ENCODE results near the gene PPIL6.

PPIL6 gene

GRCh38 chr6:109471105-109471810, 30.8 kb upstream of the PPIL6 start:
- Histone ChIP-seq H3K27me3 (replicated peaks; ENCODE audit: insufficient read depth, low read length) (no peaks in the 10 kb centered on the region), H4K20me1 (ENCODE audit: insufficient read depth, low read length) (no peaks in the 10 kb centered on the region), H3K36me3 (replicated peaks; ENCODE audit: insufficient read depth, low read length) (peaks cover 5% of the 10 kb centered on the region), H2AFZ (ENCODE audit: low read length) (no peak overlapping the region), H3K9me3 (replicated peaks; ENCODE audit: insufficient read depth, low read length) (no peaks in the 10 kb centered on the region), H3K9me2 (replicated peaks; ENCODE audit: insufficient read depth, low read length) (no peaks in the 10 kb centered on the region), H3K79me2 (ENCODE audit: low read length) (peaks cover 53% of the 10 kb centered on the region), H3K4me3 (ENCODE audit: low read length) (no peak overlapping the region), H3F3A (ENCODE audit: insufficient read depth, low read length) (no peaks in the 10 kb centered on the region), H3K4me1 (ENCODE audit: low read length) (0 out of 2 replicates have a peak, but pooled peaks cover 6% of the 10 kb centered on the region), H3K9ac (ENCODE audit: low read length) (no peak overlapping the region), H3K27ac (ENCODE audit: low read length) (no peak overlapping the region), H3K4me2 (ENCODE audit: low read depth, low read length) (no peak overlapping the region)
- DNase-seq = no peak
- TF ChIP-seq EZH2 (optimal IDR thresholded peaks at IDR 0.05; ENCODE audit: low read depth, low read length) (no peak), EZH2phosphoT487 (IDR thresholded peaks at IDR 0.05; ENCODE audit: low read length) (no peak)
- TF ChIP-seq, protein P1, sequence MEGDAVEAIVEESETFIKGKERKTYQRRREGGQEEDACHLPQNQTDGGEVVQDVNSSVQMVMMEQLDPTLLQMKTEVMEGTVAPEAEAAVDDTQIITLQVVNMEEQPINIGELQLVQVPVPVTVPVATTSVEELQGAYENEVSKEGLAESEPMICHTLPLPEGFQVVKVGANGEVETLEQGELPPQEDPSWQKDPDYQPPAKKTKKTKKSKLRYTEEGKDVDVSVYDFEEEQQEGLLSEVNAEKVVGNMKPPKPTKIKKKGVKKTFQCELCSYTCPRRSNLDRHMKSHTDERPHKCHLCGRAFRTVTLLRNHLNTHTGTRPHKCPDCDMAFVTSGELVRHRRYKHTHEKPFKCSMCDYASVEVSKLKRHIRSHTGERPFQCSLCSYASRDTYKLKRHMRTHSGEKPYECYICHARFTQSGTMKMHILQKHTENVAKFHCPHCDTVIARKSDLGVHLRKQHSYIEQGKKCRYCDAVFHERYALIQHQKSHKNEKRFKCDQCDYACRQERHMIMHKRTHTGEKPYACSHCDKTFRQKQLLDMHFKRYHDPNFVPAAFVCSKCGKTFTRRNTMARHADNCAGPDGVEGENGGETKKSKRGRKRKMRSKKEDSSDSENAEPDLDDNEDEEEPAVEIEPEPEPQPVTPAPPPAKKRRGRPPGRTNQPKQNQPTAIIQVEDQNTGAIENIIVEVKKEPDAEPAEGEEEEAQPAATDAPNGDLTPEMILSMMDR (IDR thresholded peaks at IDR 0.05; ENCODE audit: low read length) = no peak

DNA sequence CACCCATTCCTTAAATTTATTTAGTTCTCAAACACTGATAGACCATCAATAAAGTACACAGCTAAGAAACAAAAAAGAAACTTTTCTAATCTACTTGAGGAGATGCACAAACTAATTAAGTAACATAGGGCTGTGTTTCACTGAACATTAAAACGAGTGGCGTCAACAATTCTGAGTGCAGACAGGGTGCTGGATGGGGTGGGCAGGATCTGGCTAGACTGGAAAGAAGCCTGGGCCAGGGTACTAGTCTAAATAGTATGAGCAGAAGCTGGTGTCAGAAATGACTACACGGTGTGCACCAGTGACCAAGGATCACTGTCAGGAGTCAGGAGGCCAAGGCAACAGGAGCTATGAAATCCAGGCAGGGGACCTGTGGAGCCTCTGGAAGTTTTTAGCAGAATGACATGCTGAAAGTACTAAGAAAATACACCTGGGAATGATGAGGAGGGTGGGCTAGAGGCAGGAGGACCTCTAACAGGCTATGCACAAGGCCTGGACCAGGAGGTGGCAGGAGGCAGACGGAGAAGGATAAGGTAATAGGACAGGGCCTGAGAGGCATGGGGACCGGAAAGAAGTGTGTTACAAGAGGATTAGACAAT, 29.3 kb upstream of the PPIL6 start:
- Histone ChIP-seq H3K79me2 (ENCODE audit: low read length) (peaks cover 57% of the 10 kb centered on the region), H3K27ac (ENCODE audit: low read length) (no peak overlapping the region), H3K36me3 (replicated peaks; ENCODE audit: insufficient read depth, low read length) (peaks cover 10% of the 10 kb centered on the region), H3K4me1 (ENCODE audit: low read length) (0 out of 2 replicates have a peak, but pooled peaks cover 6% of the 10 kb centered on the region), H3F3A (ENCODE audit: insufficient read depth, low read length) (no peaks in the 10 kb centered on the region), H2AFZ (ENCODE audit: low read length) (no peak overlapping the region), H3K9me3 (replicated peaks; ENCODE audit: insufficient read depth, low read length) (no peaks in the 10 kb centered on the region), H3K4me3 (ENCODE audit: low read length) (no peak overlapping the region), H3K4me2 (ENCODE audit: low read depth, low read length) (no peak overlapping the region), H3K9ac (ENCODE audit: low read length) (no peak overlapping the region), H4K20me1 (ENCODE audit: insufficient read depth, low read length) (no peaks in the 10 kb centered on the region), H3K27me3 (replicated peaks; ENCODE audit: insufficient read depth, low read length) (no peaks in the 10 kb centered on the region), H3K9me2 (replicated peaks; ENCODE audit: insufficient read depth, low read length) (no peaks in the 10 kb centered on the region)
- DNase-seq = no peak
- TF ChIP-seq EZH2 (optimal IDR thresholded peaks at IDR 0.05; ENCODE audit: low read depth, low read length) (no peak), EZH2phosphoT487 (IDR thresholded peaks at IDR 0.05; ENCODE audit: low read length) (no peak)
- TF ChIP-seq, protein P1 (IDR thresholded peaks at IDR 0.05; ENCODE audit: low read length) = no peak

DNA sequence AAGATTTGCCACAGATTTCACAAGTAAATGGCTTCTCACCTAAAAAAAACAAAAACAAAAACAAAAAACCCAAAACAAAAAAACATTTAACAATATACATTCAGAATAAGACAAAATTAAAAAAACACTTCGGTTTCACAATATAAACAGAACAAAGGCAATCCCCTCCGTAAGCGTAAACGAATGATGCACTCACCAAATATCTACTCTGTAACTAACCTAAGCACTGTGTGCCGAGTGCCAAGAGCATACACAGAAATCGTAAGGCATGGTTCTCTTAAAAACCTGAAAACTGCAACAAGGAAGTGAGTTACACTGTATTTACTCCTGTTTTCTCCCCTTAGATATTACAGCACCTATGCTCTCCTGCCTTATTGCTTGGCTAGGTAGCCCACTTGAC, 27.3 kb upstream of the PPIL6 start:
- Histone ChIP-seq H3K9me2 (replicated peaks; ENCODE audit: insufficient read depth, low read length) (no peaks in the 10 kb centered on the region), H2AFZ (ENCODE audit: low read length) (no peak overlapping the region), H3K4me2 (ENCODE audit: low read depth, low read length) (no peak overlapping the region), H3K4me1 (ENCODE audit: low read length) (0 out of 2 replicates have a peak, but pooled peaks cover 6% of the 10 kb centered on the region), H3K9me3 (replicated peaks; ENCODE audit: insufficient read depth, low read length) (no peaks in the 10 kb centered on the region), H3K4me3 (ENCODE audit: low read length) (no peak overlapping the region), H3K79me2 (ENCODE audit: low read length) (peaks cover 59% of the 10 kb centered on the region), H3K9ac (ENCODE audit: low read length) (no peak overlapping the region), H3K36me3 (replicated peaks; ENCODE audit: insufficient read depth, low read length) (peaks cover 12% of the 10 kb centered on the region), H3K27ac (ENCODE audit: low read length) (no peak overlapping the region), H3K27me3 (replicated peaks; ENCODE audit: insufficient read depth, low read length) (no peaks in the 10 kb centered on the region), H4K20me1 (ENCODE audit: insufficient read depth, low read length) (no peaks in the 10 kb centered on the region), H3F3A (ENCODE audit: insufficient read depth, low read length) (no peaks in the 10 kb centered on the region)
- TF ChIP-seq, protein P1 (IDR thresholded peaks at IDR 0.05; ENCODE audit: low read length) = no peak
- TF ChIP-seq EZH2phosphoT487 (IDR thresholded peaks at IDR 0.05; ENCODE audit: low read length) = no peak
- TF ChIP-seq EZH2 (optimal IDR thresholded peaks at IDR 0.05; ENCODE audit: low read depth, low read length) = no peak
- no peak for DNase-seq

All from MM.1S (cell line).